Small intestine (tissue), 7 donors: Measurements from ENCODE around the gene MKKS. TPM values are rescaled to one million over a fixed set of nuclear protein-coding genes. Genes with fewer than 3 reads are reported as not detected.

Experiments used
- DNase-seq, 2 donors: peaks; one replicate each; pipeline versions ENCODE4 v3.0.0 to v3.0.0-alpha.2; 2013
- FAIRE-seq: peaks from 2 replicates; lab custom pipeline; 2012; peaks lifted over from hg19 to GRCh38; lab: Jason Lieb, UNC
- H3K27ac ChIP-seq, 3 donors: one replicate each; pipeline ENCODE4 v1.5.1; 2013; ENCODE audit warnings: low read length in 2 of 3, mild to moderate bottlenecking in 2 of 3, control low read depth in 1 of 3, inconsistent platforms in 1 of 3, low read depth in 1 of 3, moderate library complexity in 1 of 3
- H3K27me3 ChIP-seq, 3 donors: one replicate each; pipeline ENCODE4 v1.6.1; 2013; ENCODE audit warnings: low read length in 3 of 3, inconsistent platforms in 1 of 3; ENCODE audit not compliant: control insufficient read depth in 3 of 3, insufficient read depth in 3 of 3
- H3K36me3 ChIP-seq, 3 donors: one replicate each; pipeline ENCODE4 v1.6.1; 2013; ENCODE audit warnings: low read length in 3 of 3, inconsistent platforms in 1 of 3, low read depth in 1 of 3, mild to moderate bottlenecking in 1 of 3, moderate library complexity in 1 of 3; ENCODE audit not compliant: control insufficient read depth in 3 of 3, insufficient read depth in 2 of 3
- H3K4me1 ChIP-seq, 3 donors: one replicate each; pipeline ENCODE4 v1.6.1; 2013; ENCODE audit warnings: low read length in 2 of 3, inconsistent platforms in 1 of 3, low read depth in 1 of 3, mild to moderate bottlenecking in 1 of 3, moderate library complexity in 1 of 3; ENCODE audit not compliant: control insufficient read depth in 3 of 3, insufficient read depth in 2 of 3
- H3K4me3 ChIP-seq, 3 donors: one replicate each; pipeline ENCODE4 v1.5.1; 2013; ENCODE audit warnings: low read length in 3 of 3, control low read depth in 1 of 3, inconsistent platforms in 1 of 3, low read depth in 1 of 3, mild to moderate bottlenecking in 1 of 3, moderate library complexity in 1 of 3
- H3K9me3 ChIP-seq, 2 donors: one replicate each; pipeline ENCODE4 v1.6.1; 2013; ENCODE audit warnings: low read depth in 1 of 2, low read length in 1 of 2; ENCODE audit not compliant: control insufficient read depth in 2 of 2, insufficient read depth in 1 of 2
- WGBS, 3 donors: extraction: QIAGEN DNeasy Blood & Tissue Kit; methylation state at CpG; one replicate each; pipeline ENCODE4 v1.1.7; 2013; 5-methylcytosine and 5-hydroxymethylcytosine counted together
- polyA plus RNA-seq, 4 donors: library from polyadenylated mRNA; stranded (reverse) in 3 of 4; unstranded in 1 of 4; fragments of 200-250 nt in 3 of 4; fragments of 120-200 nt in 1 of 4; gene quantifications; one replicate each; pipeline versions ENCODE4 v1.2.1 to v1.2.3, GENCODE V29; 2013
- donor health status: healthy with polysubstance abuse.
- donor health status: control.
- donor health status: control.
- donor health status: Bipolar disorder and iron deficiency.
- donor health status: healthy.

The MKKS gene
- polyA plus RNA-seq, 4 donors = 22.7 to 29.1 (median 24.6) TPM

- Histone ChIP-seq H3K4me1 (peaks cover 0 to 17% (median 0%) of the 10 kb centered on the region in 3 donors), H3K27ac (peak overlapping the region in 1 of 3 donors; percentile 21)
- DNase-seq = peak; percentile 49 to 51
Observed at GRCh38 chr20:10369723-10370090, 64.3 kb downstream of the MKKS start.

GRCh38 chr20:10368702-10369041 is 65.3 kb downstream of the MKKS start:
- Histone ChIP-seq H3K36me3 (no peaks in the 10 kb centered on the region), H3K9me3 (peaks cover 0 to 2% of the 10 kb centered on the region in 2 donors), H3K4me3 (no peak overlapping the region), H3K4me1 (peaks cover 0 to 17% (median 0%) of the 10 kb centered on the region in 3 donors), H3K27me3 (peaks cover 0 to 2% (median 0%) of the 10 kb centered on the region in 3 donors), H3K27ac (no peak overlapping the region)
- FAIRE-seq (no peak), DNase-seq (no peak)
- 88 to 96% (median 95%) methylated on average over 3 of the region's 3 CpGs for WGBS, 3 donors

More at GRCh38 chr20:10369723-10370090, 64.3 kb downstream of the MKKS start:
- Histone ChIP-seq H3K27me3 (peaks cover 0 to 2% (median 0%) of the 10 kb centered on the region in 3 donors), H3K4me3 (no peak overlapping the region), H3K36me3 (no peaks in the 10 kb centered on the region), H3K9me3 (peaks cover 0 to 2% of the 10 kb centered on the region in 2 donors)
- WGBS, 3 donors = 13 to 37% (median 15%) methylated on average over 4 of the region's 4 CpGs
- no peak for FAIRE-seq

- Histone ChIP-seq H3K36me3 (no peaks in the 10 kb centered on the region), H3K9me3 (no peaks in the 10 kb centered on the region), H3K4me3 (no peak overlapping the region), H3K27me3 (peaks cover 0 to 2% (median 0%) of the 10 kb centered on the region in 3 donors), H3K27ac (no peak overlapping the region), H3K4me1 (peaks cover 0 to 17% (median 0%) of the 10 kb centered on the region in 3 donors)
- peak in 1 of 2 donors; percentile 6 for DNase-seq
- WGBS, 3 donors = 83 to 90% (median 84%) methylated on average over 12 of the region's 12 CpGs
- FAIRE-seq = no peak
Observed at GRCh38 chr20:10367943-10368701, 65.9 kb downstream of the MKKS start.

- FAIRE-seq (no peak), DNase-seq (no peak)
- H3K4me3 ChIP-seq = no peak overlapping the region
- no peak overlapping the region for H3K27ac ChIP-seq
- no peaks in the 10 kb centered on the region for H3K9me3 ChIP-seq
- H3K27me3 ChIP-seq = peaks cover 0 to 2% (median 0%) of the 10 kb centered on the region in 3 donors
- H3K4me1 ChIP-seq = peaks cover 0 to 17% (median 0%) of the 10 kb centered on the region in 3 donors
- H3K36me3 ChIP-seq = no peaks in the 10 kb centered on the region
Observed at GRCh38 chr20:10367693-10367942, 66.4 kb downstream of the MKKS start.

GRCh38 chr20:10366898-10367692 is 66.9 kb downstream of the MKKS start:
- no peak for FAIRE-seq
- 60 to 70% (median 66%) methylated on average over 4 of the region's 4 CpGs for WGBS, 3 donors

GRCh38 chr20:10362674-10363073 is 71.3 kb downstream of the MKKS start:
- Histone ChIP-seq H3K9me3 (no peaks in the 10 kb centered on the region), H3K27ac (no peak overlapping the region), H3K27me3 (no peaks in the 10 kb centered on the region), H3K4me1 (no peaks in the 10 kb centered on the region), H3K36me3 (no peaks in the 10 kb centered on the region), H3K4me3 (no peak overlapping the region)
- no peak for FAIRE-seq
- DNase-seq = no peak
- 83 to 92% (median 86%) methylated on average over 1 of the region's 1 CpG for WGBS, 3 donors

More at GRCh38 chr20:10366898-10367692, 66.9 kb downstream of the MKKS start:
- no peak for DNase-seq
- no peak overlapping the region for H3K27ac ChIP-seq
- no peaks in the 10 kb centered on the region for H3K36me3 ChIP-seq
- H3K27me3 ChIP-seq = peaks cover 0 to 2% (median 0%) of the 10 kb centered on the region in 3 donors
- peaks cover 0 to 17% (median 0%) of the 10 kb centered on the region in 3 donors for H3K4me1 ChIP-seq
- no peak overlapping the region for H3K4me3 ChIP-seq
- no peaks in the 10 kb centered on the region for H3K9me3 ChIP-seq

GRCh38 chr20:10360878-10361277 is 73.1 kb downstream of the MKKS start:
- no peaks in the 10 kb centered on the region for H3K4me1 ChIP-seq
- FAIRE-seq = no peak
- 89 to 96% (median 90%) methylated on average over 1 of the region's 1 CpG for WGBS, 3 donors
- no peaks in the 10 kb centered on the region for H3K27me3 ChIP-seq
- H3K36me3 ChIP-seq = no peaks in the 10 kb centered on the region
- peaks cover 0 to 5% of the 10 kb centered on the region in 2 donors for H3K9me3 ChIP-seq
- H3K4me3 ChIP-seq = no peak overlapping the region
- DNase-seq = no peak
- no peak overlapping the region for H3K27ac ChIP-seq

GRCh38 chr20:10359621-10360040 is 74.4 kb downstream of the MKKS start:
- Histone ChIP-seq H3K27me3 (no peaks in the 10 kb centered on the region), H3K27ac (no peak overlapping the region), H3K4me1 (no peaks in the 10 kb centered on the region), H3K36me3 (no peaks in the 10 kb centered on the region), H3K9me3 (peaks cover 0 to 5% of the 10 kb centered on the region in 2 donors), H3K4me3 (no peak overlapping the region)
- peak in 1 of 2 donors; percentile 7 for DNase-seq
- no peak for FAIRE-seq
- WGBS, 3 donors = 15 to 30% (median 23%) methylated on average over 2 of the region's 2 CpGs
